G401.6 (cell line): Measurements from ENCODE around the gene UCK1.
"Not testable (repeated sequence)": the region's sequence is repeated elsewhere in the genome, so short reads cannot be mapped to it uniquely, and the experiment has no call there.

Experiments
- FAIRE-seq: peaks from 2 replicates; lab custom pipeline; 2012; peaks lifted over from hg19 to GRCh38; lab: Jason Lieb, UNC

The UCK1 gene

GRCh38 chr9:131554087-131554842 is 23.2 kb upstream of the UCK1 start:
- FAIRE-seq: no peak

DNA sequence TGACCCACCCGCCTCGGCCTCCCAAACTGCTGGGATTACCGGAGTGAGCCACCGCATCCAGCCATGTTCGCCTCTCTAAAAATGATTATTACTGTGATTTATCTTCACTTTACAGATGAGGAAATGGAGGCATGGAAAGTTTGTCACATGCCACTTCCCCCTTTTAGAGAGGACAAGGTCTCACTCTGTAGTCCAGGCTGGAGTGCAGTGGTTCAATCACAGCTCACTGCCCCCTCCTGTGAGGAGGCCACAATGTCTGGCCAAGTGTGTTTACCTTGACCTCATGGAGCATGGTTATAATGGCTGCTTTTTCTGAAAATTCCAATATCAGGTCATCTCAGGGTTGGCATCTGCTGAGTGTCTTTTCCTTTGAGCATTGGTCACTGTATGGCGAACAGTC is 21.0 kb upstream of the UCK1 start:
- no peak for FAIRE-seq

DNA sequence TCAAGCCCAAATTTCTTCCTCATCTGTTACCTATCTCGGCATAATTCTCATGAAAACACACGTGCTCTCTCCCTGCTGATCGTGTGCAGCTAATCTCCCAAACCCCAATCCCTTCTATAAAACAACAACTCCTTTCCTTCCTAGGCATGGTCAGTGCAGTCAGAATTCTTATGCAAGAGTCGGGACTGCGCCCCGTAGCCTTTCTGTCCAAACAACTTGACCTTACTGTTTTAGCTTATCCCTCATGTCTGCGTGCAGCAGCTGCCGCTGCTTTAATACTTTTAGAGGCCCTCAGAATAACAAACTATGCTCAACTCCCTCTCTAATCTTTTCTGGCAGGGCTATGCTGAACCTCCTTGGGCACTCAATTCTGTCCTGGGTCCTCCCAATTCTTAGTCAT is 19.4 kb upstream of the UCK1 start:
- FAIRE-seq: not testable (repeated sequence)

- FAIRE-seq: not testable (repeated sequence)
Measured at GRCh38 chr9:131549186-131549585, 18.1 kb upstream of the UCK1 start.

- no peak for FAIRE-seq
Measured at GRCh38 chr9:131546336-131547084, 15.4 kb upstream of the UCK1 start.

DNA sequence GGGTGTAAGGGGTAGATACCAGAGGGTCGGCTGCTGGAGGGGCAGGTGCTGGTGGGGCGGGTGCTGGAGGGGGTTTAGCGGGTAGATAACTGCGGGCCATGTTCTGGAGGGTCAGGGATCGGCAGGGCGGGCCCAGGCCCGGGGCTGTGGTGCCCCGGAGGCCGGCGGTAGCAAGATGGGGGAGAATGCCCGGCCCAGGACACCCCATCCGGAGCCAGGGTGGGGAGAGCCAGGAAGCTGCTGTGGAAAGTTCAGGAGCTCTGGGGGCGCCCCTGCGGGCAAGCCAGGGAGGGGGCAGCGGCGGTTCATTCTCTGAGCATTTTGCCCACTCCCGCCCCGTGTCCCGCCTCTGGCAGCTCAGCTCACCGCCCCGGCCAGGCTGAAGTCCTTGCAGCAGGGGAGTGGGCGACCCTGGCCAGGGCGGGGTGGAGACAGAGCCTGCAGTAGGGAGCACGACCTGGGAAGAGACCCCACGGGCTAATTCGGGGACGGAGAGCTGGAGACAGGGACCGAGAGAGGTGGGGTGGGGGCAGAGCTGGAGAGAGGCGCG is 14.8 kb upstream of the UCK1 start:
- FAIRE-seq: no peak

DNA sequence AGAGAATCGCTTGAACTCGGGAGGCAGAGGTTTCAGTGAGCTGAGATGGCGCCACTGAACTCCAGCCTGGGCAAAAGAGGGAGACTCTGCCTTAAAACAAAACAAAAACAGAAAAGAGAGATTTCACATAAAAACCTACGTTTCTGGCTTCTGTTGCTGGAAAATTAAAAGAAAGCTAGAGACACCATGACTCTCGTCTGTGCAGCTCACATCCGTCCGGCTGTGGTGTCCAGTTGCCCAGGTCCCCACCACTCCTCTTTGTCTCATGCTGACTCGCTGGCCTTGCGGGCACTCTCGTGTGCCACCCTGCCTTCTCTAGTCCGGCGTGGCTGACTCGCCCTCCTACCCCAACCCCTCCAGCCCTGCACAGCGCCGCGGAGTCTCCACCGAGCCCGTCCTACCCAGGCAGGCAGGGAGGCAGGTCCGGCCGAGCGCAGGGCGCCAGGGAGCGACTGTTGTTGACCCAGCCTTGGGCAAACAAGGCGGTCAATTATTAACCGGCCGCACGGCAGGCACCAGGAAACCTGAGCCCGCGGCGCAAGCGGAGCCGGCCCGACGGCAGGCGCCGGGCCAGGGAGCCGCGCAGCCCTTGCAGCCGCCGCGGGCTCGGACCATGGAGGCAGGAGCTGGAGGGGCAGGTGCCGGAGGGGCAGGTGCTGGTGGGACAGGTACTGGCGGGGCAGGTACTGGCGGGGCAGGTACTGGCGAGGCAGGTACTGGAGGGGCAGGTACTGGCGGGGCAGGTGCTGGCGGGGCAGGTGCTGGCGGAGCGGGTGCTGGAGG is 14.1 kb upstream of the UCK1 start, which contains the start of gene PRRT1B:
Gene PRRT1B, plus strand, starts transcription at position 521 of the 783 bp plus-strand sequence. Its CDS starts 93 bp downstream, at position 614.
- FAIRE-seq: no peak

DNA sequence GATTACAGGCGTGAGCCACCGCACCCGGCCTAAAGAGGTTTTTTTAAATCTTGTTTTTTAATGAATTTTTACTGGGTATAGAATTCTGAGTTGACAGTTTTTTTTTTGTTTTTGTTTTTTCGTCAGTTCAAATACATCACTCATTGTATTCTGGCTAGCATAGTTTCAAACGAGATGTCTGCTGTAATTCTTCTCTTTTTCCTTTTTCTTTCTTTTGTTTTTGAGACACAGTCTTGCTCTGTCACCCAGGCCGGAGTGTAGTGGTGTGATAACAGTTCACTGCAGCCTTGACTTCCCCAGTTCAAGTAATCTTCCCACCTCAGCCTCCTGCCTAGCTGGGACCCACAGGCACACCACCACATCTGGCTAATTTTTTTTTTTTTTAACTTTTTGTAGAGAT is 12.1 kb upstream of the UCK1 start:
- no peak for FAIRE-seq

DNA sequence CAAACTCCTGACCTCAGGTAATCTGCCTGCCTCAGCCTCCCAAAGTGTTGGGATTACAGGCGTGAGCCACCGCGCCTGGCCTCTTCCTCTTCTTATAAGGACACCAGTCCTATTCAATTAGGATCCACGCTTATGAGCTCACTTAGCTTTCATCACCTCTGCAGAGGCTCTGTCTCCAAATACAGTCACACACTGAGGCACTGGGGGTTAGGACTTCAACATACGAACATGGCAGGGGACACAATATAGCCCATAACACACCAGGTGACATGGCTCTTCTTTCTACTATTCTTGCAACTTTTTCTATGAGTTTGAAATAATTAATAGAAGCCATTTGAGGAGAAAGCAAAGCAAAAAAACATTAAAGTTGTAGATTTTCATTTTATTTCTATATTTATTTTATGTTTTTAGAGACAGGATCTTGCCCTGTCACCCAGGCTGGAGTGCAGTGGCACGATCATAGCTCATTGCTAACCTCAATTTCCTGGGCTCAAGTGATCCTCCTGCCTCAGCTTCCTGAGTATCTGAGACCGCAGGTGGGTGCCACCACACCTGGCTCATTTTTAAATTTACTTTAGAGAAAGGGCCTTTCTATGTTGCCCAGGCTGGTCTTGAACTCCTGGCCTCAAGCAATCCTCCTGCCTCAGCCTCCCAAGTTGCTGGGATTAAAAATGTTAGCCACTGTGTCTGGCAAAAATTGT is 8.3 kb upstream of the UCK1 start:
- no peak for FAIRE-seq

GRCh38 chr9:131537946-131538345 is 6.9 kb upstream of the UCK1 start:
- FAIRE-seq: no peak

GRCh38 chr9:131534721-131535237 is 3.7 kb upstream of the UCK1 start:
- no peak for FAIRE-seq

DNA sequence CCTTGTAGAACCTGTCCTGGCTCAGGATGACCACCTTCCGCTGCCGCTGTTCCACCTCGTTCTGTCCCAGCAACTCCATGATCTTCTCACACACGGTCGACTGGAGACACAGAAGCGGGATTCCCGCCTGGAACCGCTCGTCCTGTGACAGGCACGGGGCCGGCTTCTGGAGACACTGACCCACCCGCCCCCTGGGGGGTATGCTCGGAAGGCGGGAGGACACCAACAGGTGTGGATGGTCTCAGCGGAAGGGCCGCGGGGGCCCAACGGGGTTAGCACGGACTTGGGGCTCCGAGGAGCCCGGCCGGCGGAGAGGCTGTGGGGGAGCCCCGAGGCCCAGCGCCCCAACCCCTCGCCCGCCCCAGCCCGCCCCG is 530 bp downstream of the UCK1 start:
- no peak for FAIRE-seq

GRCh38 chr9:131529597-131530545 is 1.2 kb downstream of the UCK1 start:
- FAIRE-seq: no peak

DNA sequence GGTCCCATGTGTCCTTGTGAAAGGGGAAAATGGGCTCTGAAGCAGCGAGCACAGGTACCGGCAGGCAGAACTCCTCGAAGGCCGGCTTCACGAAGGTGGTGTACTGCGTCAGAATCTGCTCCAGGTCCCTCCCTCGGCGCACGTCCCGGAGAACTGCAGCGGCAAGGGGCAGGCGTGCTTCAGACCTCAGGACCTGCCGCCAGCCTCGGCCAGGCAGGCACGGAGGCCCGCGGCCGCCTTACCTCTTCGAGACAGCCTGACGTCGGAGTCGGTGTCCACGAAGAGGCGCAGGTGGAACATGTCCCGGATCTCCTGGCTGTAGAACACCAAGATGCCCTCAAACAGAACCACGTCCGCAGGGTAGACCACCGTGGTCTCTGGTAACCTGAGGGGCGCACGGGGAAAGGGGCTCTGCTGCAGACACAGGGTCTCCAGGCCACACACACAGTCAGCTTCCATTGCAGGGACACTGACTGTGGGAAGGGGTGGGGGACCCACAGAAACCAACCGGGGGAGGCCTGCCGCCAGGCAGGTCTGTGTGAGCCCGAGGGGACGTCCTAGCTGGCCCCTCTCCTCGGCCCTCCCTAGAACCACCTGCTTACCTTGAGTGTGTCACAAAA is 2.1 kb downstream of the UCK1 start:
- FAIRE-seq: no peak

DNA sequence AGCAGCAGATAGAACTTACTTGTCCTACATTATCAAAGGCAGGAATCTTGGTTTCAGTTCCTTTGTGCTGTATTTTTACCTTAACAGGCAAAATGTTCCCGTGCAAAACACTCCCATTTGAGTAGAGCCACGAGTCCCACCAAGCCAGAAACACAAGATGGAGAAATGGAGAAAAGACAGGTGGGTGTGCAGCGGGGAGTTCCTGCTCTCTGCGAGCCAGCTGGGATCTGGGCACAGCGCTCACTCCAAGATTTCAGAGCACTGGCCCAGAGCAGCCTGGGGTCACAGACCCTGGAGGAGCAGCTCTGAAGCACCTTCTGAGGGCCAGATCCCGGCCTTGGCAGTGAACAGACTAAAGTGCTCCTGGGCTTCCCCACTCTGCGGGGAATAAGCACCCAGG is 2.9 kb downstream of the UCK1 start:
- no peak for FAIRE-seq

DNA sequence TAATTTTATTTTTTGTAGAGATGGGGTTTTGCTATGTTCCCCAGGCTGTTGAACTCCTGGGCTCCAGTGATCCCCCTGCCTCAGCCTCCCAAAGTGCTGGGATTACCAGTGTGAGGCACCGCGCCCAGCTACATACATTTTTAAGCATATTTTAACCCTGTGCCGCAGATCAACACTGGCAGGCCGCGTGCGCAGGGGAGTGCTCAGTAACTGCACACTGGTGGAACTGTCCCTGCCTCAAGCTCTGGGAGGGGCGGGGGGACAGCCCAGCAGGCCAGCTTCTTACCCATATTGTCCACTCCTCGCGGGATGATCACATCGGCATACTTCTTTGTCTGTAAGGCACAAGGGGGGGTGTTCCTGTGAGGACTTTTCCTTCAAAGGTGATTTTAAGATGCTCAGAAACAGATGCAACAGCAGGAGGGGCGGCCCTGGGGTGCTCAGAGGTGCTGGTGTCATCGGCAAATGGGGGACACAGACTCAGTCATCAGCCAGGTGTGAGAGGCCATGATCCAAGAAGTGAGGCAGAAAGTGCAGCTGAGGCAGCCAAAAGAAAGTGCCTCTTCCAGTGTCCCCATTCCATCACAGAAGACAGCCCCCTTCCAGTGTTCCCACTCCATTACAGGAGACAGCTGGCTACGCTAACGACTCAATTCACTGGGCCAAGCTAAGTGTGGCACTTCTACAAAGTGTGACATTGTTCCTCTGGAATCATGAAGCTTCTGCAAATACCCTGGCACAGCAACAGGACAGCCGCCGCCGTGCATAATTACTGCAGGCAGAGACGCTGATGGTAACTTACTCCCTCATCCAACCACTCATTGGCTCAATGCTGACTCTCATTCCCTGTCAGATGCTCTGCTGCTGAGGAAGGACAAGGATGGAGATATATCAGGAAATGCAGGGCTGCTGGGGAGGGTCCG is 5.2 kb downstream of the UCK1 start:
- no peak for FAIRE-seq

DNA sequence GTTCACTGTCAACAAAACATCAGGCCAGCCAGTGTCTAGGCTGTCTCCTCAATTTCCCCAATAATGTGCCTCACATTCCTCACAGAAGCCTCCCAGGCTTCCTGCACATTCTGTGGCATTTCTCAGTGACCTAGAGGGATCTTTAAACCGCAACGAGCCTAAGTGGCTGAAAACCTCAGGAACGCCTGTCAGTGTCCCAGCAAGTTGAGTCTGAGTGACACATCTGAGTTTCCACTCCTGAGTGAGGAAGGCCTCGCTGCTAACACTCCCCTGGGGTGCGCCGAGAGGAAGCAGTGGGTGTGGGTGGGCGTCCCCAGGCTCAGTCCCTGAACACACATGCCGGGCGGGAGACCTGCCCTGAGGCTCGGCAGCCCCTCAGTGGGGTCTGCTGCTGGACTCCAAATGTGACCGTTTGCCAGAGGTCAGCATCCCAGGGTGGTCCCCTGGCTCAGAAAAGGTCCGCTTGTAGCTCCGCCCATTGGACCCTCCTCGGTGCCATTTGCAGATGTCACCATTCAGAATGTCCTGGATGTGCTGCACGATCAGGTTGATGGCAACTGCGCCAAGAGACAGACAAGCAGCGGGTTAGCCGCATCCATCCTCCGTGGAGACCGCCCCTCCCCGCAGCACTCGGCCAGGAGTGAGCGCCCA is 6.3 kb downstream of the UCK1 start:
- FAIRE-seq: no peak
